VCaP (cell line): ENCODE data around the gene AKAP12.

Source experiments
- H3K27ac ChIP-seq: fragments of 450-650 bp; 2 replicates; pipeline ENCODE4 v1.5.1; 2017
- TF ChIP-seq, protein P1 (sequence below): fragments of 450-650 bp; conservative IDR thresholded peaks from 2 replicates; pipeline ENCODE4 v1.5.1; 2017; ENCODE audit warnings: mild to moderate bottlenecking, moderate library complexity

AKAP12 gene

DNA sequence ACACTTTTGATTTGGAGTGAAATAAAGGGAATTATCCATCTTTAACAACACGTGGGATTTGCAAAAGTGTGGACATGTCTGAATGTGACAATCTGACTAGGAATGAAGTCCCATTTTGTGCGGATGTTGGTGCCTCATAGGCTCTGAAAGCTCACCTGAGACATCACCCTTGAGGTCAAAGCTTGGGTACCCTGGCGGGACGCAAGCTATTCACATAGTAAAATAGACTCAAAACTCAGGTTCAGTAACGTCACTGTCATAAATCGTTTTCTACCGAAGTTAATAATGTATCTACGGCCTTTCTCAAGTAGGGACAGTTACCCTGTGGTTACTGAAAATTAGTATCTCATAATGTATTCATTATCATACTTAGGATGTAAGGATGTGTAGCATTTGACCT is 61.8 kb downstream of the AKAP12 start:
- no peak overlapping the region for H3K27ac ChIP-seq
- TF ChIP-seq, protein P1, sequence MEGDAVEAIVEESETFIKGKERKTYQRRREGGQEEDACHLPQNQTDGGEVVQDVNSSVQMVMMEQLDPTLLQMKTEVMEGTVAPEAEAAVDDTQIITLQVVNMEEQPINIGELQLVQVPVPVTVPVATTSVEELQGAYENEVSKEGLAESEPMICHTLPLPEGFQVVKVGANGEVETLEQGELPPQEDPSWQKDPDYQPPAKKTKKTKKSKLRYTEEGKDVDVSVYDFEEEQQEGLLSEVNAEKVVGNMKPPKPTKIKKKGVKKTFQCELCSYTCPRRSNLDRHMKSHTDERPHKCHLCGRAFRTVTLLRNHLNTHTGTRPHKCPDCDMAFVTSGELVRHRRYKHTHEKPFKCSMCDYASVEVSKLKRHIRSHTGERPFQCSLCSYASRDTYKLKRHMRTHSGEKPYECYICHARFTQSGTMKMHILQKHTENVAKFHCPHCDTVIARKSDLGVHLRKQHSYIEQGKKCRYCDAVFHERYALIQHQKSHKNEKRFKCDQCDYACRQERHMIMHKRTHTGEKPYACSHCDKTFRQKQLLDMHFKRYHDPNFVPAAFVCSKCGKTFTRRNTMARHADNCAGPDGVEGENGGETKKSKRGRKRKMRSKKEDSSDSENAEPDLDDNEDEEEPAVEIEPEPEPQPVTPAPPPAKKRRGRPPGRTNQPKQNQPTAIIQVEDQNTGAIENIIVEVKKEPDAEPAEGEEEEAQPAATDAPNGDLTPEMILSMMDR = no peak

DNA sequence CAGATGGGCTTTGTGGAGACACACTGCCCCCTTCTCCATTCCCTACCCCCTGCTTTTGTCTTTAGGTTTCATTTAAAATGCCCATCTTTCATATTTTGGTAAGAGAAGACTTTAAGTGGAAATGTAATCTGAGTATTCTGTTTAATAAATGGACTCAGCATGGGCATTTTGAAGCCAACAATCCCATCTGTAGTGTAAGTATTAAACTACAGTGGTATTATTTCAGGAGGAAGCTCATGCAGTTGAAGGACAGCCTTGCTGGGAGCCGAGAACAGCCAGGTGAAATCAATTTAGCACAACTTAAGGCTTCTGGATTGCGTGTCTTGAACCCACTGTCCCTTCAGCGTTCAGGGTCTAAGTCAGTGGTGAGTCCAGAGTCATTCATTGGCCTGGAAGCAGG is 63.5 kb downstream of the AKAP12 start:
- TF ChIP-seq, protein P1 = no peak
- no peak overlapping the region for H3K27ac ChIP-seq

DNA sequence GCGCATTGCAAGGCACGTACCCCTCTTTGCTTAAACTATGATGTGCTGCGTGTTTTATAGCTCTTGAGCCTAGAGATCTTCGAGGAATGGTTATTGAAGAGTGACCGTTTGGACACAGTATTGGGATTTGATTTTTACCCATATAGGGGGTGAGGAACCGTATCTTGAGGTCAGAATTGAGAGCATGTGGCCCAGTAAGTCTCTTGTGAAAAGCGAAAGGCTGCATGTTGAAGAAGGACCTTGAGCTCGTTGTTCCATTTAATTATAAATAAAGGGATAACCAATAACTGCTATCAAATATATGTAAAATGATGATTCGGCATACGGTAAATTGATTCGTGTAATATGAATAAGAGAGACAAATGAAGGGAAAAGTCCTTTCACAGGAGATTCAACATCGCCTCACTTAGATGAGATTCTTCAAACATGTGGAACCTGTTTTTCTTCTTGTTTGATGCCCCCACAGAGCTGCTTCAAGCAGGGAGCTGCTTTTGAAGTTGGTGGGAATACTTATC is 66.6 kb downstream of the AKAP12 start:
- TF ChIP-seq, protein P1 = no peak
- H3K27ac ChIP-seq = no peak overlapping the region

DNA sequence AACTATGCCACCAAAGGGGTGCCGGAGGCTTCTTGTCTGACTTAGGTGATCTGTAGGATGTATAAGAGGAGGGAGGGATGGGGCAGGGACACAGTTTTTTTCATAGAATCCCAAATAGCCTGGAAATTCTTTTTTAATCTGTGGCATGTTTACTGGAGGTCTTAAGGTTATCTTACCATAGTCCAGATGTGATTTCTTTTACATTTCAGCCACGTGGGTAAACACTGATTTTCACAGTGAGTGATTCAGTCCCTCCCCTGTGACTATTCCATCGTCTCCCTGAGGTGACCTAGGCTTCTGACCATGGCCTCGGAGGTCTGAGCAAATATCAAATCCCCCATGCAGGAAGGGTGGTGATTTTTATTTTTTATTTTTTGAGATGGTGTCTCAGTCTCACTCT is 67.7 kb downstream of the AKAP12 start:
- TF ChIP-seq, protein P1 = no peak
- no peak overlapping the region; the same call in 1 of the 2 replicates for H3K27ac ChIP-seq

DNA sequence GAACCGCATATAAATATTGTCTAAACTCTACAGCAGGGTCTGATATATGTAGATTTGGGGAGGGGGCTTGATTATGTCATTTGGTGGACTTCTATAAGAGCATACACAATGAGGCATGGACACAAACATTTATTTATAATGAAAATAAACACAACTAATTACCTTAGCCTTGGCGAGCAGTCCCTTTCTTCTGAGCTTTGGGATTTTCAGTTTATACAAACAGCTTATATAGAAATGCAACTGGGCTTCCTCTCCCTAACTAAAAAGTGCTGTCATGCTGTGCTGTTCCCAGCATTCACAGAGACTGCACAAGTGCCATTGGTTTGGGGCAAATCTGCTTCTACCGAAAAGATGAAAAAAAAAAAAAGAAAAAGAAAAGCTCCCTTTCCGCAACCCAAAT is 69.9 kb downstream of the AKAP12 start:
- H3K27ac ChIP-seq = peak overlapping the region; percentile 47
- TF ChIP-seq, protein P1 = no peak

DNA sequence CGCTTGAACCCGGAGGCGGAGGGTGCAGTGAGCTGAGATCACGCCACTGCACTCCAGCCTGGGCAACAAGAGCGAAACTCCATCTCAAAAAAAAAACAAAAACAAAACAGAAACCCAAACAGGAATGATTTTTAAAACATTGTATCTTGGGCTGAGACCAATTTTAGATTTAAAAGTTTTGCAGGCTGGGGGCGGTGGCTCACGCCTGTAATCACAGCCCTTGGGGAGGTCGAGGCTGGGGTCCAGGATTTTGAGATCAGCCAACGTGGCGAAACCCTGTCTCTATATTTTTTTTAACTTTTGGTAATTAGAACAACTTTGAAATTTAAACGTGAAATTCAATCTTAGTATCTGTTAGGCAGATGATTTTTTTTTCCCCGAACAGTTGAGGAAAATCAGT is 70.5 kb downstream of the AKAP12 start:
- TF ChIP-seq, protein P1 = no peak
- no peak overlapping the region for H3K27ac ChIP-seq

DNA sequence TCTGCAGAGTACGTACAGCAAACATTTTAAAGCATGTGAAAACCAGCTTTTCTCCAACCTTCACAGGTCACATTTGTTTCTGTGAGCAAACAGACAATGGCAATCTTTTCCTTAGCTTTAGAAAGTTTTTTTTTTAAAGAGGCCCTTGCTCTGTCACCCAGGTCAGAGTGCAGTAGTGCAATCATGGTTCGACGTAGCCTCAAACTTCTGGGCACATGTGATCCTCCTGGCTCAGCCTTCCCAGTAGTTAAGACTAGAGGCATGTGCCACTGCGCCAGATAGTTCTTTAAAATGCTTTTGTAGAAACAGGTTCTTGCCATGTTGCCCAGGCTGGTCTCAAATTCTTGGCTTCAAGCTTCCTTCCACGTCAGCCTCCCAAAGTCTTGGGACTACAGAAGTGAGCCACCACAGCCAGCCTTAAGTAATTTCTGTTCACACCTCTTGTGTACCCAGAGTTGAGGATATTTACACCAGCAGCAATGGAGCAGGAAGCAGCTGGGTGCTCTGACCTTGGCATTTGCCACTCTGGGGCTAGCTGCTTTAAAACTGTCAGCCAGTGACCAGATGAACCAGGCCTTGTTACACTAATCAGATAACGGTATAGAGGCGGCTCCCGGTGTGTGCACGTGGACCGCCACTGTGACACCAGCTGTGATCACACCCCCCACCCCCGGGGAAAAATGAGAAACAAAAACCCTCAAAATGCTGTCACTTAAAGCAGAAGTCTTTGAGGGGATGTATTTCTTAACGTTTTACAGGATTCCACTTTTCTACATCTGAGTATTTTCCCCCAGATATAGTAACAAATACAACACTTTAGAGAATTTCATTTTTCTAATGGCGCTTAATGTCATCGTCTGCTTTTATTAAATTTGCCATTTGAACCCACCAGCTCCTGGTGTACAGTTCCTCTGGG is 71.3 kb downstream of the AKAP12 start:
- H3K27ac ChIP-seq = no peak overlapping the region
- TF ChIP-seq, protein P1 = no peak
